ENCODE data around the gene ZBTB11.
"Not testable (repeated sequence)": the region's sequence is repeated elsewhere in the genome, so short reads cannot be mapped to it uniquely, and the experiment has no call there.

Gene ZBTB11

GRCh38 chr3:101613014-101613413 lies 63.9 kb downstream of the ZBTB11 start:
- not testable (repeated sequence) for DNase-seq

GRCh38 chr3:101611023-101611422 lies 65.9 kb downstream of the ZBTB11 start:
- no peak for DNase-seq

GRCh38 chr3:101605398-101605797 lies 71.5 kb downstream of the ZBTB11 start:
- not testable (repeated sequence) for DNase-seq

- DNase-seq, result no peak
Observed at GRCh38 chr3:101603184-101603583, 73.7 kb downstream of the ZBTB11 start.

- no peak for DNase-seq
Observed at GRCh38 chr3:101602731-101603130, 74.2 kb downstream of the ZBTB11 start.

All from NCI-H345 (cell line).